ENCODE measurements around the gene STMP1.
"Not testable (repeated sequence)": the region's sequence is repeated elsewhere in the genome, so short reads cannot be mapped to it uniquely, and the experiment has no call there.

DNA sequence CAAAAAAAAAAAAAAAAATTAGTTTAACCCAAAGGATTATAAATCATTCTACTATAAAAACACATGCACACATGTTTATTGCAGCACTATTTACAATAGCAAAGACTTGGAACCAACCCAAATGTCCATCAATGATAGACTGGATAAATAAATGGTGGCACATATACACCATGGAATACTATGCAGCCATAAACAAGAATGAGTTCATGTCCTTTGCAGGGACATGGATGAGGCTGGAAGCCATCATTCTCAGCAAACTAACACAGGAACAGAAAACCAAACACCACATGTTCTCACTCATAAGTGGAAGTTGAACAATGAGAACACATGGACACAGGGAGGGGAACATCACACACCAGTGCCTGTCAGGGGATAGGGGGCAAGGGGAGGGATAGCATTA, 22.6 kb upstream of the STMP1 start:
- TF ChIP-seq POLR2A (IDR thresholded peaks at IDR 0.05); CTCF (IDR thresholded peaks at IDR 0.05 in 8 of 11, conservative IDR thresholded peaks at IDR 0.05 in 3 of 11); POLR2AphosphoS5 (IDR thresholded peaks at IDR 0.05): not testable (repeated sequence)
